AG09319 (cell line): Measurements from ENCODE around the gene CHURC1.

ENCODE experiments used
- DNase-seq: peaks from one replicate; pipeline ENCODE4 v3.0.0-alpha.2; 2010; ENCODE audit warnings: low read depth; ENCODE audit errors: extremely low read depth
- CTCF ChIP-seq: IDR thresholded peaks from 2 replicates; pipeline ENCODE4 v1.5.1; 2011; ENCODE audit warnings: low read depth, mild to moderate bottlenecking, inconsistent platforms, low read length, moderate library complexity

The CHURC1 gene

DNA sequence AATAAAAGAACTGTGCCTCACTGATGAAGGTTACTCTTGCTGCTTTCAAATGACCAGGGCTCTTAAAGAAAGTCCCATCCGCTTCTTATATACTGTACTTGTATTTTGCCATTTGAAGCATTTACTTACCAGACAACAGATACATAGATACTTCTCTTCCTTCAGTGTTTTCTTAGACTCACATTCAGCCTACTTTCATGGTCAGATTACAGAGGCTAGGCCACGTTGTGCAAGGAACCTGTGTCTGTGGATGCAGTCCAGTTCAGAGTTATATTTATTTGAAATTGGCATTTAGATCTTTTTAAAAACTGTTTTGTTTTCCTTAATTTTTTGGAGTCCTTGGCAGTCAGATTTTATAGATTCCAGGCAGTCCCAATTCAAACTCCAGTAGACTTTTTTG is 6.2 kb downstream of the CHURC1 start:
- DNase-seq = no peak
- no peak for TF ChIP-seq CTCF

- no peak for DNase-seq
Measured at GRCh38 chr14:64923015-64923414, 8.8 kb downstream of the CHURC1 start.

DNA sequence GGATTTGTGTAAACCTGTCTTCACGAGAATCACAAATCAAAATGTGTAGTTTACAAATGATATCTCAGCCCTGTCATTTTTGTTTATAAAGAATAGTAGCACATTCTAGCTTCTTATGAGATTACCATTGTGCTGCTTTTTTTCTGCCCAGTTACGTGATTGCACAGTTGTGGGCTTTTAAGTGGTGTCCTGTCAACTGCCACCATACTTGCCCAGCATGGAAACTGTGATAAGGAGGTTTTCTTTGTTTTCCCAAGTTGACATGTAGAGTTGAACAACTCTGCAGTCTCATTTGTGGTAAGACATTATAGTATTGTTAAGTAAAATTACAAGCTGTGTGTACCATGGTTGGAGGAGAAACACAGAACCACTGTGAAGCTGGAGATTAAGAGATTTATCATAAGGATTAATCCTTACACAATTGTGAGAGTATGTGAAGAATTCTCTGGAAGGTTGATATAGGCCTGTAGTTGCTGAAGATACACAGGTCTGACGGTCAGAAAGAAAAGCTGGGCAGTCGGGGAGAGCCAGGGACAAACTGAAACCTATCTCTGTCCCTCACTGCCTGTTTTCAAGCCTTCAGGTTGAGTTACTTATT is 12.2 kb downstream of the CHURC1 start:
- no peak for DNase-seq
- no peak for TF ChIP-seq CTCF

More at GRCh38 chr14:64923015-64923414, 8.8 kb downstream of the CHURC1 start:
- no peak for TF ChIP-seq CTCF

DNA sequence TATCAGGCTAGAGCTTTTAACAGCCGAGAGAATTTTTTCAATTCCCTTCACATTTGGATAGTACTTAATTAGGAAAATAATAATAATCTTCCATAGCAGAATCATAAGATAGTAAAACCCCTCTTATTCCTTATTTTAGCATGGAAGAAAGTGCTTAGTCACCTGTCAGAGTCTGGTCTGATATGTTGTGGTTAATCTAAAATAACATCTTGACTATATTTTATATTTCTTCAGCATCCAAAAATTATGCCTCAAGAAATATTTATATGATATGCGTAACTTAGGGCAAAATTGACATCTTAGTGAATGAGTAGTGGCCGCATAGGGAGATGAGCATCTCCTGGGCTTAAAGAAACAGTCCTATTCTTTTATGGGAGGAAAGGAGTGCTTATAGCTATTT is 12.8 kb downstream of the CHURC1 start:
- no peak for DNase-seq
- TF ChIP-seq CTCF = no peak

DNA sequence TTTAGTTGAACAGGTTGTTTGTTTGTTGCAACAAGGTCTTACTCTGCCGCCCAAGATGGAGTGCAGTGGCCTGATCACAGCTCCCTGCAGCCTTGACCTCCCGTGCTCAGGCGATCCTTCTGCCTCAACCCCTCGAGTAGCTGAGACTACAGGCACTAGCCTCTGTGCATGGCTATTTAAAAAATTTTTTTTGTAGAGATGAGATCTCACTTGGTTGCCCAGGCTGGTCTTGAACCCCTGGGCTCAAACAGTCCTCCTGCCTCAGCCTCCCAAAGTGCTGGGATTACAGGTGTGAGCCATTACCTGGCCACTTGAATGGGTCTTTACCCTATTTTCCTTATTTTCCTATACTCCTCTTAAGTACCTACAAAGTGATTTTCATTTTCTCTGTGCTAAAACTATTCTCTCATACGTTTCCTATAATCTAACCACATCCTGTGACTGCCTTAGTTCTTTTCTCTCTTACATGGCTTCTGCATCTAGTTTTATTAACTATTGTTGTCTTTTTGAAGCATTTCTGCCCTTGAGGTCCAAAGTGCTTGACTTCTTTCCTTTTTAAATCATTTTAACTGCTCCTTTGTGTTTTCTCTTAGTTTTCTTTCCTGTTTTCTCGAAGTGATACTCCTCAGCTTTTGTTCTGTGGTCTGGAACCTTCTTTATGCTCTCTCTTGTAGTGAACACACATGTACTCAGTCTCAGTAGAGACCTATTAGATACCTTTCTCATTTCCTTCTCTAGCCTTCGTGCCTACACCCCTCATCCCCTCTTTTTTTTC is 14.2 kb downstream of the CHURC1 start:
- DNase-seq = no peak
- no peak for TF ChIP-seq CTCF

DNA sequence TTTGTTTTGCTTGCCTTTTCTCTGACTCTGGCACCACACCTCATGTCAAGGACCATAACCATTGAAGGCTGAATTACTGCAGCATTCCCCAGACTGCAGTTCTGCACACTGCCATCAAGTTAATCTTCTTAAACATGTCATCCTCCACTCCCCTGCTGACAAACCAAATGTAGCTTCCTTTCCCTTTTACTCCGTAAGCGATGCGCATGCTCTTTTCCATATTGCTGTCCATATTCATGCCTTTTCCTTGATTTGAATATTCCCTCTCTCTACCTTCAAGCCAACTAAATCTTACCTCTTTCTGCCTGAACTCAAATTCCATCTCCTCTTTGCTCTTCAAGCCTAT is 14.7 kb downstream of the CHURC1 start:
- no peak for TF ChIP-seq CTCF
- no peak for DNase-seq

GRCh38 chr14:64930085-64930843 is 16.0 kb downstream of the CHURC1 start:
- peak; percentile 5 for DNase-seq
- no peak for TF ChIP-seq CTCF
